B cell (primary cell): ENCODE measurements around the gene DRD2. TPM values are rescaled to one million over a fixed set of nuclear protein-coding genes. Genes with fewer than 3 reads are reported as not detected.

Experiments
- ATAC-seq: fragments of 200-7000 bp; cut with Tn5 transposase; one replicate; pipeline ENCODE4 v1.10.0; 2021; ENCODE audit warnings: low read depth, mild to moderate bottlenecking, moderate number of reproducible peaks, moderate library complexity
- CTCF ChIA-PET: fragments of 350-600 bp; sonication (Branson Sonifier 250); formaldehyde crosslinking; loops from one replicate; lab custom pipeline; 2021; ENCODE audit warnings: antibody characterized with exemption, inconsistent platforms; lab: Charles Lee
- POLR2A ChIA-PET: fragments of 350-600 bp; sonication (Branson Sonifier 250); formaldehyde crosslinking; loops from one replicate; lab custom pipeline; 2021; ENCODE audit warnings: antibody characterized with exemption; lab: Charles Lee
- DNase-seq: peaks from one replicate; pipeline ENCODE4 v3.0.0; 2013
- H2AFZ ChIP-seq: 2 replicates; pipeline ENCODE4 v1.6.1; 2012; ENCODE audit warnings: mild to moderate bottlenecking, low read depth, low read length; ENCODE audit not compliant: insufficient read depth, poor library complexity, severe bottlenecking
- H3K27ac ChIP-seq, 2 donors: 1 replicate in 1 of 2; 2 replicates in 1 of 2; pipeline ENCODE4 v1.5.1; 2012 to 2013; ENCODE audit warnings: low read length in 2 of 2, mild to moderate bottlenecking in 2 of 2, moderate library complexity in 1 of 2
- H3K27me3 ChIP-seq, 4 experiments: fragments of 200-600 bp in 1 of 4; sonication (generic) in 1 of 4; replicated peaks in 1 of 4; 1 replicate in 2 of 4; 2 replicates in 2 of 4; pipeline versions ENCODE4 v1.6.1 to v1.7.0; 2013 to 2016; ENCODE audit warnings: low read length in 3 of 4, mild to moderate bottlenecking in 2 of 4, mixed read lengths in 1 of 4, moderate library complexity in 1 of 4; ENCODE audit not compliant: insufficient read depth in 4 of 4, control insufficient read depth in 3 of 4; ENCODE audit errors: control extremely low read depth in 1 of 4
- H3K36me3 ChIP-seq, 2 experiments: replicated peaks in 1 of 2; 1 replicate in 1 of 2; 2 replicates in 1 of 2; pipeline versions ENCODE4 v1.6.1 to v1.7.1; 2013; ENCODE audit warnings: low read length in 1 of 2; ENCODE audit not compliant: insufficient read depth in 2 of 2, control insufficient read depth in 1 of 2; ENCODE audit errors: control extremely low read depth in 1 of 2, extremely low read depth in 1 of 2
- H3K4me1 ChIP-seq, 2 donors: fragments of 200-600 bp in 1 of 2; sonication (generic) in 1 of 2; 1 replicate in 1 of 2; 2 replicates in 1 of 2; pipeline versions ENCODE4 v1.5.1 to v1.6.1; 2013 to 2017; ENCODE audit warnings: low read length in 2 of 2; ENCODE audit not compliant: control insufficient read depth in 2 of 2, insufficient read depth in 2 of 2
- H3K4me2 ChIP-seq: replicated peaks from 2 replicates; pipeline ENCODE3; 2012; ENCODE audit warnings: mild to moderate bottlenecking, low read depth, low read length; ENCODE audit not compliant: poor library complexity, severe bottlenecking
- H3K4me3 ChIP-seq, 5 experiments: fragments of 200-600 bp in 1 of 5; sonication (generic) in 1 of 5; 1 replicate in 3 of 5; 2 replicates in 2 of 5; pipeline versions ENCODE4 v1.5.1 to v1.7.0; 2011 to 2016; ENCODE audit warnings: low read length in 4 of 5, mild to moderate bottlenecking in 4 of 5, low read depth in 2 of 5, control low read depth in 1 of 5, moderate library complexity in 1 of 5; ENCODE audit not compliant: insufficient read depth in 1 of 5; ENCODE audit errors: control extremely low read depth in 1 of 5, extremely low read depth in 1 of 5
- H3K79me2 ChIP-seq: fragments of 200-600 bp; sonication (generic); one replicate; pipeline ENCODE4 v1.6.0; 2016; ENCODE audit warnings: low read length; ENCODE audit not compliant: control insufficient read depth, insufficient read depth
- H3K9ac ChIP-seq: fragments of 200-600 bp; sonication (generic); 2 replicates; pipeline ENCODE4 v1.6.1; 2017; ENCODE audit warnings: mild to moderate bottlenecking, low read length, moderate library complexity
- H3K9me3 ChIP-seq, 3 donors: one replicate each; pipeline versions ENCODE4 v1.6.1 to v1.7.1; 2013; ENCODE audit warnings: low read length in 2 of 3; ENCODE audit not compliant: control insufficient read depth in 2 of 3, insufficient read depth in 1 of 3; ENCODE audit errors: control extremely low read depth in 1 of 3
- H4K20me1 ChIP-seq: 2 replicates; pipeline ENCODE4 v1.6.0; 2012; ENCODE audit warnings: mild to moderate bottlenecking, low read length; ENCODE audit not compliant: insufficient read depth, control insufficient read depth, poor library complexity, severe bottlenecking
- H3K27ac Mint-ChIP-seq: one replicate; pipeline ENCODE4 v1.8.0; 2021; ENCODE audit warnings: mixed read lengths
- H3K27me3 Mint-ChIP-seq: one replicate; pipeline ENCODE4 v1.8.0; 2021; ENCODE audit warnings: mixed read lengths
- H3K4me1 Mint-ChIP-seq: one replicate; pipeline ENCODE4 v1.8.0; 2021; ENCODE audit warnings: mixed read lengths
- H3K4me3 Mint-ChIP-seq: one replicate; pipeline ENCODE4 v1.8.0; 2021; ENCODE audit warnings: mixed read lengths
- H3K9me3 Mint-ChIP-seq: one replicate; pipeline ENCODE4 v1.8.0; 2022; ENCODE audit warnings: mixed read lengths; ENCODE audit not compliant: insufficient read depth
- EZH2 ChIP-seq: IDR thresholded peaks from 2 replicates; pipeline ENCODE4 v1.6.1; 2012; ENCODE audit warnings: borderline replicate concordance, low read depth, mild to moderate bottlenecking, moderate library complexity, low read length; ENCODE audit not compliant: insufficient read depth, poor library complexity, severe bottlenecking
- WGBS: methylation state at CpG from one replicate; pipeline ENCODE4 v1.1.5; 2013; ENCODE audit warnings: missing lambda C conversion rate; ENCODE audit not compliant: insufficient coverage; 5-methylcytosine and 5-hydroxymethylcytosine counted together
- intact Hi-C: fragments of 100-400 bp; cut with micrococcal nuclease; formaldehyde crosslinking; loops from one replicate; pipeline ENCODE4 v1.10.0; 2022
- polyA plus RNA-seq: library from polyadenylated mRNA; depleted of rRNA; stranded (reverse); fragments of >200 nt; gene quantifications from 2 replicates; pipeline ENCODE4 v1.2.3, GENCODE V29; 2012
- total RNA-seq, 2 donors: library from RNA; stranded (reverse); fragments of 120-200 nt in 1 of 2; gene quantifications; 1 replicate in 1 of 2; 2 replicates in 1 of 2; pipeline versions ENCODE4 v1.2.3 to v1.2.4, GENCODE V29; 2013 to 2022
- TF ChIP-seq, protein P1 (sequence below): fragments of 200-600 bp; IDR thresholded peaks from one replicate; pipeline ENCODE4 v1.8.0; 2022; ENCODE audit warnings: antibody characterized with exemption, mild to moderate bottlenecking

Gene DRD2
- total and polyA plus RNA-seq, 2 donors (not counting 1 experiment from before 2014, with no cell fraction given), result not detected

DNA sequence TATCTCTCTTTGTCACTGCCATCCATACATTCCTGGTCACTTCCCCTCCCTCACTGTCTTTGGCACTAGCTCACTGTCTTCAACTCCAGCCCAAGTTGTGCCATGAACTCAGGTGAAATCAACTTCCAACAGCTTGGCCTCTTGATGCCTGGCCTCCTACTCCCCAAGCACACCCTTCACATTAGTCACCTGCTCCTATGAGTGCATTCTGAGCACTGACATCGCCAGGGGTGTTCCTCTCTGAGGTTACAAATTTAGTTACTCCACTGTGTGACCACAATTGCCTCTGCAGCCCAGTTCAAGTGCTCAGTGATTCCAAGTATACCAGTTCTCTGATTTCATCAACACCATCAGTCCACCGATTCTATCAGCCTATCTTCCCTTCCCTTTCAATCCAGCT lies 10.8 kb downstream of the DRD2 start:
- Mint-ChIP-seq H3K4me1 (no peaks in the 10 kb centered on the region), H3K9me3 (no peaks in the 10 kb centered on the region), H3K27ac (no peak overlapping the region), H3K4me3 (no peak overlapping the region), H3K27me3 (peaks cover 32% of the 10 kb centered on the region)
- ATAC-seq, result no peak
- Histone ChIP-seq H3K79me2 (no peaks in the 10 kb centered on the region), H2AFZ (no peak overlapping the region), H4K20me1 (no peaks in the 10 kb centered on the region), H3K4me1 (no peaks in the 10 kb centered on the region), H3K4me3 (no peak overlapping the region), H3K9me3 (no peaks in the 10 kb centered on the region), H3K4me2 (no peak overlapping the region), H3K36me3 (no peaks in the 10 kb centered on the region), H3K27ac (no peak overlapping the region), H3K27me3 (peaks cover 0 to 2% (median 0%) of the 10 kb centered on the region in 4 experiments), H3K9ac (no peak overlapping the region)
- POLR2A ChIA-PET, result no interaction called here
- CTCF ChIA-PET, result no interaction called here
- TF ChIP-seq EZH2, result no peak
- TF ChIP-seq, protein P1, sequence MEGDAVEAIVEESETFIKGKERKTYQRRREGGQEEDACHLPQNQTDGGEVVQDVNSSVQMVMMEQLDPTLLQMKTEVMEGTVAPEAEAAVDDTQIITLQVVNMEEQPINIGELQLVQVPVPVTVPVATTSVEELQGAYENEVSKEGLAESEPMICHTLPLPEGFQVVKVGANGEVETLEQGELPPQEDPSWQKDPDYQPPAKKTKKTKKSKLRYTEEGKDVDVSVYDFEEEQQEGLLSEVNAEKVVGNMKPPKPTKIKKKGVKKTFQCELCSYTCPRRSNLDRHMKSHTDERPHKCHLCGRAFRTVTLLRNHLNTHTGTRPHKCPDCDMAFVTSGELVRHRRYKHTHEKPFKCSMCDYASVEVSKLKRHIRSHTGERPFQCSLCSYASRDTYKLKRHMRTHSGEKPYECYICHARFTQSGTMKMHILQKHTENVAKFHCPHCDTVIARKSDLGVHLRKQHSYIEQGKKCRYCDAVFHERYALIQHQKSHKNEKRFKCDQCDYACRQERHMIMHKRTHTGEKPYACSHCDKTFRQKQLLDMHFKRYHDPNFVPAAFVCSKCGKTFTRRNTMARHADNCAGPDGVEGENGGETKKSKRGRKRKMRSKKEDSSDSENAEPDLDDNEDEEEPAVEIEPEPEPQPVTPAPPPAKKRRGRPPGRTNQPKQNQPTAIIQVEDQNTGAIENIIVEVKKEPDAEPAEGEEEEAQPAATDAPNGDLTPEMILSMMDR, result no peak
- intact Hi-C loops, result no loop called here
- DNase-seq, result no peak
- WGBS, result 76% methylated on average over 2 of the region's 2 CpGs

DNA sequence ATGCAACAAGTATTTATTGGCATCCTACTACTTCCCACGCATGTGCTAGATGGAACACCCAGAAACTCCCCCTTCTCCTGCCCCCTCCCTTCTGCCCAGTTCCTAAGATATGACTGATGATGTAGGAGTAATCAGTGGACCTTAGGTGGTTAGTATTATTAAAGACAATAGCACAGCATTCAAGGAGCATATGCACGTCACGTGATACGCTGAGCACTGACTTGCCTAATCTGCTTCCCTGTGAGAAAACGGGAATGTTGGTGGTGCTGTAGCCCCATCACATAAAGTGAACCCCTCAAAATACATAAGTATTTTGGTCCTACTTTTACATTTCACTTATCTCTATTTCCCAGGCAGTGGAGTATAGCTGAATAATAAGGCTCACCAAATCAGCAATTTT lies 12.4 kb downstream of the DRD2 start:
- Histone ChIP-seq H3K4me3 (no peak overlapping the region), H3K27me3 (peaks cover 0 to 2% (median 0%) of the 10 kb centered on the region in 4 experiments), H3K79me2 (no peaks in the 10 kb centered on the region), H4K20me1 (no peaks in the 10 kb centered on the region), H3K27ac (no peak overlapping the region), H3K9ac (no peak overlapping the region), H2AFZ (no peak overlapping the region), H3K9me3 (no peaks in the 10 kb centered on the region), H3K4me2 (no peak overlapping the region), H3K36me3 (no peaks in the 10 kb centered on the region), H3K4me1 (no peaks in the 10 kb centered on the region)
- Mint-ChIP-seq H3K9me3 (no peaks in the 10 kb centered on the region), H3K4me3 (no peak overlapping the region), H3K27me3 (peaks cover 27% of the 10 kb centered on the region), H3K27ac (no peak overlapping the region), H3K4me1 (no peaks in the 10 kb centered on the region)
- ChIA-PET CTCF (no interaction called here), POLR2A (no interaction called here)
- WGBS, result 70% methylated on average over 2 of the region's 5 CpGs
- no peak for ATAC-seq
- DNase-seq, result no peak
- no peak for TF ChIP-seq EZH2
- TF ChIP-seq, protein P1, result no peak
- intact Hi-C loops, result no loop called here
